ENCODE results near the gene MED26.

GRCh38 chr19:16593181-16593580 lies 34.8 kb downstream of the MED26 start:
- TF ChIP-seq CTCF (IDR thresholded peaks at IDR 0.05; ENCODE audit: poor library complexity) (no peak), EZH2phosphoT487 (IDR thresholded peaks at IDR 0.05; ENCODE audit: low read depth, severe bottlenecking, unreplicated experiment) (no peak), EZH2 (IDR thresholded peaks at IDR 0.05; ENCODE audit: borderline replicate concordance) (no peak)

Measured in hepatocyte (in vitro differentiated cells).